GM12878 (cell line): ENCODE measurements around the gene SYCE3. TPM values are rescaled to one million over a fixed set of nuclear protein-coding genes. Genes with fewer than 3 reads are reported as not detected.

Experiments used
- ATAC-seq: fragments of 200-7000 bp; cut with Tn5 transposase; 3 replicates; pipeline ENCODE4 v1.9.1; 2020; ENCODE audit warnings: mild to moderate bottlenecking, moderate library complexity
- BruUV-seq: library from RNA; stranded (reverse); fragments of 400-500 nt; replicated peaks from 2 replicates; lab custom pipeline; 2021; lab: Mats Ljungman, UMichigan
- CTCF ChIA-PET: fragments of 300-600 bp; sonication (Branson Sonifier 250); formaldehyde crosslinking; extraction: SDS; loops from one replicate; lab custom pipeline; 2021; ENCODE audit warnings: inconsistent platforms; lab: Yijun Ruan, JAX
- POLR2A ChIA-PET: fragments of 350-600 bp; formaldehyde crosslinking; extraction: SDS; loops from one replicate; lab custom pipeline; 2021; ENCODE audit warnings: inconsistent platforms; lab: Charles Lee
- RAD21 ChIA-PET: fragments of 300-600 bp; sonication (Branson Sonifier 250); formaldehyde crosslinking; loops from one replicate; lab custom pipeline; 2023; ENCODE audit warnings: antibody characterized with exemption; ENCODE audit not compliant: unreplicated experiment; lab: Charles Lee
- SMC1A ChIA-PET: fragments of 300-600 bp; sonication (Branson Sonifier 250); formaldehyde crosslinking; loops from one replicate; lab custom pipeline; 2023; ENCODE audit not compliant: unreplicated experiment, uncharacterized antibody; lab: Charles Lee
- DNase-seq: peaks from one replicate; pipeline ENCODE4 v3.0.0-alpha.2; 2011; ENCODE audit warnings: low read depth, low spot score
- FAIRE-seq: peaks from 3 replicates; lab custom pipeline; 2011; peaks lifted over from hg19 to GRCh38; lab: Jason Lieb, UNC
- H2AFZ ChIP-seq: 2 replicates; pipeline ENCODE4 v1.6.0; 2011; ENCODE audit warnings: low read depth, low read length, control low read depth; ENCODE audit not compliant: control insufficient read depth
- H3K27ac ChIP-seq: 2 replicates; pipeline ENCODE4 v1.5.1; 2011; ENCODE audit warnings: control low read depth; ENCODE audit not compliant: control insufficient read depth, insufficient read depth
- H3K27me3 ChIP-seq, 2 experiments: replicated peaks in 1 of 2; 2 replicates each; pipeline versions ENCODE4 v1.6.0 to v1.6.1; 2011; ENCODE audit warnings: low read length in 1 of 2; ENCODE audit not compliant: control insufficient read depth in 2 of 2, insufficient read depth in 2 of 2
- H3K36me3 ChIP-seq, 2 experiments: 2 replicates each; pipeline ENCODE4 v1.5.1; 2011; ENCODE audit warnings: low read length in 1 of 2; ENCODE audit not compliant: control insufficient read depth in 2 of 2, insufficient read depth in 2 of 2
- H3K4me1 ChIP-seq: 2 replicates; pipeline ENCODE4 v1.6.1; 2011; ENCODE audit warnings: mild to moderate bottlenecking, low read length, moderate library complexity, mixed read lengths; ENCODE audit not compliant: control insufficient read depth, insufficient read depth
- H3K4me2 ChIP-seq: 2 replicates; pipeline ENCODE4 v1.6.0; 2011; ENCODE audit warnings: control low read depth; ENCODE audit not compliant: control insufficient read depth, insufficient read depth
- H3K4me3 ChIP-seq: fragments of 200-600 bp; sonication (generic); 2 replicates; pipeline ENCODE4 v1.5.1; 2016
- H3K79me2 ChIP-seq: 2 replicates; pipeline ENCODE4 v1.6.0; 2011; ENCODE audit warnings: low read length; ENCODE audit not compliant: control insufficient read depth, insufficient read depth
- H3K9ac ChIP-seq: 2 replicates; pipeline ENCODE4 v1.8.0; 2011; ENCODE audit warnings: low read length, control low read depth, mixed read lengths; ENCODE audit not compliant: control insufficient read depth, insufficient read depth
- H3K9me3 ChIP-seq: replicated peaks from 3 replicates; pipeline ENCODE4 v1.5.1; 2011; ENCODE audit warnings: mild to moderate bottlenecking, low read length; ENCODE audit not compliant: control insufficient read depth, insufficient read depth
- H4K20me1 ChIP-seq: 2 replicates; pipeline ENCODE4 v1.6.0; 2011; ENCODE audit not compliant: control insufficient read depth, insufficient read depth
- ATF3 ChIP-seq: IDR thresholded peaks from 2 replicates; pipeline ENCODE4 v1.6.1; 2011; ENCODE audit warnings: low read depth, mild to moderate bottlenecking, low read length, moderate library complexity, borderline replicate concordance; ENCODE audit errors: extremely low read depth
- BCLAF1 ChIP-seq: fragments of 450-650 bp; IDR thresholded peaks from 2 replicates; pipeline ENCODE4 v1.6.1; 2017; ENCODE audit warnings: antibody characterized with exemption, mild to moderate bottlenecking, moderate library complexity
- BMI1 ChIP-seq: fragments of 450-650 bp; IDR thresholded peaks from 2 replicates; pipeline ENCODE4 v1.6.1; 2016; ENCODE audit warnings: mild to moderate bottlenecking, moderate library complexity, borderline replicate concordance
- CEBPZ ChIP-seq: fragments of 150-350 bp; IDR thresholded peaks from 2 replicates; pipeline ENCODE4 v1.6.1; 2016; ENCODE audit warnings: low read depth, low read length
- EED ChIP-seq: sonication (generic); IDR thresholded peaks from 2 replicates; pipeline ENCODE4 v1.6.1; 2016; ENCODE audit warnings: antibody characterized with exemption, low read depth
- KLF5 ChIP-seq: fragments of 450-650 bp; IDR thresholded peaks from 2 replicates; pipeline ENCODE4 v1.6.1; 2014; ENCODE audit warnings: mild to moderate bottlenecking; ENCODE audit not compliant: partially characterized antibody
- MXI1 ChIP-seq: fragments of 150-350 bp; IDR thresholded peaks from 2 replicates; pipeline ENCODE4 v1.6.1; 2011; ENCODE audit warnings: low read depth, mild to moderate bottlenecking, inconsistent platforms, low read length, improper control_type of control experiment
- NFXL1 ChIP-seq: fragments of 450-650 bp; IDR thresholded peaks from 2 replicates; pipeline ENCODE4 v1.6.1; 2017; ENCODE audit warnings: antibody characterized with exemption, mild to moderate bottlenecking, borderline replicate concordance
- PBX3 ChIP-seq: IDR thresholded peaks from 2 replicates; pipeline ENCODE4 v1.6.1; 2011; ENCODE audit warnings: mild to moderate bottlenecking, low read depth, low read length, moderate library complexity; ENCODE audit not compliant: insufficient replicate concordance
- POLR2AphosphoS2 ChIP-seq: IDR thresholded peaks from 2 replicates; pipeline ENCODE4 v1.6.1; 2011; ENCODE audit warnings: low read depth, mild to moderate bottlenecking, low read length, improper control_type of control experiment, moderate library complexity
- SUZ12 ChIP-seq: fragments of 200-600 bp; sonication (generic); IDR thresholded peaks from one replicate; pipeline ENCODE4 v1.6.1; 2018; ENCODE audit warnings: antibody characterized with exemption, mild to moderate bottlenecking; ENCODE audit not compliant: unreplicated experiment
- TBL1XR1 ChIP-seq: IDR thresholded peaks from 2 replicates; pipeline ENCODE4 v1.6.1; 2012; ENCODE audit warnings: low read depth, low read length, improper control_type of control experiment
- ZNF384 ChIP-seq: IDR thresholded peaks from 2 replicates; pipeline ENCODE4 v1.6.1; 2012; ENCODE audit warnings: low read depth, mild to moderate bottlenecking, low read length, improper control_type of control experiment, borderline replicate concordance
- WGBS: methylation state at CpG from one replicate; pipeline ENCODE4 v1.1.6; 2016; ENCODE audit warnings: low lambda C conversion rate; ENCODE audit not compliant: insufficient replicate concordance, insufficient coverage; ENCODE audit errors: missing lambda C conversion rate; 5-methylcytosine and 5-hydroxymethylcytosine counted together
- in situ Hi-C: fragments of 300-500 bp; cut with MboI; formaldehyde crosslinking; loops from 9 replicates; pipeline ENCODE4 v1.14.3; 2018; ENCODE audit warnings: mixed read lengths
- intact Hi-C: fragments of 100-400 bp; cut with micrococcal nuclease; formaldehyde crosslinking; loops from one replicate; pipeline ENCODE4 v1.14.2; 2022; ENCODE audit not compliant: unreplicated experiment
- polyA plus RNA-seq, 11 experiments: library from polyadenylated mRNA; depleted of rRNA in 4 of 11; unstranded in 6 of 11; stranded (reverse) in 5 of 11; fragments of >200 nt; fragmentation: Nextera tagmentation in 4 of 11; fragmentation: Illumina TruSeq in 1 of 11; extraction: Ambion mirVana in 4 of 11; extraction: Trizol in 1 of 11; gene quantifications; 1 replicate in 1 of 11; 2 replicates in 10 of 11; pipeline versions ENCODE4 v1.2.1 to v1.2.3, GENCODE V29; 2011 to 2016; ENCODE audit warnings: inconsistent platforms in 2 of 11, missing spikeins in 2 of 11, low read depth in 1 of 11
- total RNA-seq, 4 experiments: library from RNA; depleted of rRNA in 3 of 4; stranded (reverse); fragments of >200 nt in 3 of 4; fragmentation: Illumina TruSeq in 1 of 4; extraction: Trizol in 1 of 4; gene quantifications; 2 replicates each; pipeline versions ENCODE4 v1.2.1 to v1.2.3, GENCODE V29; 2013 to 2021

SYCE3 gene
- total and polyA plus RNA-seq, 10 of the 15 experiments (the other 5 are each of a cell fraction or from before 2014, with no cell fraction given), result 0.38 to 0.91 (median 0.76) TPM; not detected in 4

- Histone ChIP-seq H3K4me3 (peak overlapping the region; percentile 90), H4K20me1 (no peaks in the 10 kb centered on the region), H3K4me1 (peaks cover 15% of the 10 kb centered on the region), H3K36me3 (peaks cover 4 to 6% of the 10 kb centered on the region in 2 experiments; a peak in 3 of 4 replicates), H3K4me2 (peak overlapping the region; percentile 88), H3K9me3 (no peaks in the 10 kb centered on the region), H3K79me2 (peaks cover 20% of the 10 kb centered on the region), H3K27ac (peak overlapping the region; percentile 71), H2AFZ (peak overlapping the region; percentile 66), H3K9ac (peak overlapping the region; percentile 82), H3K27me3 (no peaks in the 10 kb centered on the region)
- CTCF ChIA-PET, result interaction anchor here (3.0 kb wide), 1 partner anchor 20 kb away, joined by 13 read pairs; the partner anchor contains the start of gene SYCE3
- SMC1A ChIA-PET, result interaction anchor here (1.6 to 2.5 kb wide), 2 partner anchors 37 to 58 kb away, joined by 4 to 8 read pairs; partner anchors contain the start of gene SCO2
- RAD21 ChIA-PET, result interaction anchor here (1.6 to 2.8 kb wide), 2 partner anchors 14 to 58 kb away, joined by 3 to 16 read pairs; partner anchors contain the start of gene SCO2
- no peak for FAIRE-seq
- peak; percentile 49 for ATAC-seq
- TSS peak; percentile 90 for BruUV-seq
- in situ Hi-C loops, result no loop called here
- intact Hi-C loops, result loop anchor here (1.0 to 5.0 kb wide), 2 partner anchors 44 to 56 kb away; partner anchors contain the start of gene SCO2
- DNase-seq, result no peak
- POLR2A ChIA-PET, result interaction anchor here (0.6 to 2.6 kb wide), 4 partner anchors 33 to 44 kb away, joined by 3 to 7 read pairs (median 5); partner anchors contain the start of gene ARSA
- 12% methylated on average over 37 of the region's 37 CpGs for WGBS
- TF ChIP-seq KLF5 (no peak), ATF3 (no peak), MXI1 (peak; percentile 40; the same call in 1 of the 2 replicates), ZNF384 (no peak), SUZ12 (no peak), TBL1XR1 (no peak), CEBPZ (no peak), BCLAF1 (no peak), PBX3 (no peak), NFXL1 (no peak), BMI1 (no peak), POLR2AphosphoS2 (peak; percentile 0; the same call in 1 of the 2 replicates), EED (no peak)
These were observed 20.7 kb upstream of the SYCE3 start for GRCh38 chr22:50583294-50583861.
